Measurements from ENCODE around the gene RNF212B. TPM values are rescaled to one million over a fixed set of nuclear protein-coding genes. Genes with fewer than 3 reads are reported as not detected.

RNF212B gene
- total and polyA plus RNA-seq, 2 of the 13 experiments (the other 11 are each of a cell fraction or from before 2014, with no cell fraction given): 0.05 TPM; not detected in 1

- TF ChIP-seq MXD1 (CRISPR knock-in tag; IDR thresholded peaks at IDR 0.05): no peak
- peak; percentile 85; the same call in 1 of the 2 replicates for TF ChIP-seq ZNF44 (CRISPR knock-in tag; IDR thresholded peaks at IDR 0.05)
- TF ChIP-seq ZNF530 (CRISPR knock-in tag; IDR thresholded peaks at IDR 0.05; ENCODE audit: low read depth): no peak
- TF ChIP-seq SRY (CRISPR knock-in tag; IDR thresholded peaks at IDR 0.05): 0 out of 2 replicates have a peak, but pooled peaks have one; percentile 59
- TF ChIP-seq ZNF441 (CRISPR knock-in tag; IDR thresholded peaks at IDR 0.05; ENCODE audit: borderline replicate concordance): 0 out of 2 replicates have a peak, but pooled peaks have one; percentile 16
- TF ChIP-seq ZNF576 (CRISPR knock-in tag; IDR thresholded peaks at IDR 0.05): peak; percentile 67; the same call in 1 of the 2 replicates
- no peak for TF ChIP-seq ARID3A (IDR thresholded peaks at IDR 0.05; ENCODE audit: low read depth, low read length)
- TF ChIP-seq KAT7 (CRISPR knock-in tag; IDR thresholded peaks at IDR 0.05; ENCODE audit: borderline replicate concordance): no peak
- no peak for TF ChIP-seq NONO (IDR thresholded peaks at IDR 0.05)
- TF ChIP-seq NONO (CRISPR knock-in tag; conservative IDR thresholded peaks at IDR 0.05): 0 out of 2 replicates have a peak, but pooled peaks have one; percentile 18
- no peak for TF ChIP-seq DZIP1 (CRISPR knock-in tag; IDR thresholded peaks at IDR 0.05)
- TF ChIP-seq REPIN1 (CRISPR knock-in tag; IDR thresholded peaks at IDR 0.05; ENCODE audit: borderline replicate concordance, low read depth): no peak
- peak; percentile 41; the same call in 1 of the 2 replicates for TF ChIP-seq ZNF12 (CRISPR knock-in tag; IDR thresholded peaks at IDR 0.05)
- no peak for TF ChIP-seq ZNF616 (CRISPR knock-in tag; IDR thresholded peaks at IDR 0.05; ENCODE audit: low read depth)
- no peak for TF ChIP-seq ZNF674 (CRISPR knock-in tag; IDR thresholded peaks at IDR 0.05; ENCODE audit: low read depth)
- 0 out of 2 replicates have a peak, but pooled peaks have one; percentile 43 for TF ChIP-seq ZNF644 (CRISPR knock-in tag; IDR thresholded peaks at IDR 0.05; ENCODE audit: low read depth)
- TF ChIP-seq CEBPZ (IDR thresholded peaks at IDR 0.05; ENCODE audit: low read length): no peak
- no peak for TF ChIP-seq ZNF431 (CRISPR knock-in tag; IDR thresholded peaks at IDR 0.05; ENCODE audit: borderline replicate concordance, low read depth)
- peak; percentile 32; the same call in 1 of the 2 replicates for TF ChIP-seq CEBPG (CRISPR knock-in tag; IDR thresholded peaks at IDR 0.05)
- no peak for TF ChIP-seq ATF7-NPFF (CRISPR knock-in tag; IDR thresholded peaks at IDR 0.05; ENCODE audit: low read depth)
- TF ChIP-seq ZNF468 (CRISPR knock-in tag; IDR thresholded peaks at IDR 0.05): no peak
These were observed at the start of gene RNF212B (continued) for GRCh38 chr14:23237772-23238594.

Data from HepG2 (cell line).